GM18502 (cell line): ENCODE results near the gene TRIM9.

Experiments used
- ATAC-seq: cut with Tn5 transposase; IDR thresholded peaks from one replicate; pipeline ENCODE4 v1.9.1; 2021; ENCODE audit warnings: mild to moderate bottlenecking; ENCODE audit not compliant: unreplicated experiment, poor library complexity

Gene TRIM9

DNA sequence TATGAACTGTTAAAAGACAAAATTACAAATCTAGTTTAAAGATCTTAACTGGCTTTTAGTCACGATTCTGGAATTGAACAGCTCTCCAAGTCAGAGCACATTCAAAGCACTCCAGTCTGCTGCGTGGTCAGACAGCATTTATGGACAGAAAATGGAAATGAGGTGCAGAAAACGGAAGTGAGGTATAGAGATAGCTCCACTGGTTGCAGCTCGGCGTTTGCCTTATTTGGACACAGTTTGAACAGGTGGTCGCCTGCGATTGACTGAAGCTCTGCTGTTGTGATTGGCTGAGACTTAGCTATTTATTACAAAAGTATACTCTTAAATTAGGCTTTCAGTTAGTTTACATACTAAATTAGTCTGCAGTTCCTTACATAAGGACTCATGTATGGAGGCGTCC, 28.3 kb downstream of the TRIM9 start:
- ATAC-seq = no peak

DNA sequence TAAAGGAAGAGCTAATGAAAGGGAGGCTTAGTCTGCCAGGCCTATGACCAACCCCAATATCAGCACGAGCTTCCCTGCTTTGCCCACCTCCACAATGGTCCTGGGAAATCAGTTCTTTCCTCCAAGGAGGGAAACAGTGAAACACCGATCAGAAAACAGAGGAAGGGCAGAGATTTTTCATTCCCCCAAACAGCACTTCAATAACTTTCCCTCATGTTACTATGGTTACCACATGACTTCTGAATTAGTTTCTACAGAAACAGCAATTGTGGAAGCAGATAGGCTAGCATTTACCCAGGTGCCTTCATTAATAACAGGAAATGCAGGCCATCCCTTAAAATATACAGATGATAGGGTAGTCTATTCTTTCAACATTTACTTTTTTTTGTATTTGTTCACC, 35.9 kb downstream of the TRIM9 start:
- no peak for ATAC-seq

DNA sequence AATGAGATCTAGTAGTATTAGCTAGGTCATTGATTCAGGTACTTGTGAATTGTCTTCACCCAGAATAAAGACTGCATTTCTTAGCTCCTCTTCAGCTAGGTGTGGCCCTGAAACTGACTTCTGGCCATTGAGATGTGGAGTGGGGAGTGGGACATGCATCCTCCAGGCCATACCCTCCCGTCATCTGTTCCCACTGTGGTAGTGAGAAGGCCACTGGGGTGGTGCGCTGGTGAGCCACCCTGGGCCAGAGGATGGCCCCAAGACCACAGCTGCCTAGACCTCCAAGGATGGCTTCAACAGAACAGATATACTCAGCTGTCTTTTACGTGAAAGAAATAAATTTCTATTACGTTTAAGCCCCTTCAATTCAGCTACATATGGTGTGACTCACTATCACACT, 36.5 kb downstream of the TRIM9 start:
- ATAC-seq = no peak

DNA sequence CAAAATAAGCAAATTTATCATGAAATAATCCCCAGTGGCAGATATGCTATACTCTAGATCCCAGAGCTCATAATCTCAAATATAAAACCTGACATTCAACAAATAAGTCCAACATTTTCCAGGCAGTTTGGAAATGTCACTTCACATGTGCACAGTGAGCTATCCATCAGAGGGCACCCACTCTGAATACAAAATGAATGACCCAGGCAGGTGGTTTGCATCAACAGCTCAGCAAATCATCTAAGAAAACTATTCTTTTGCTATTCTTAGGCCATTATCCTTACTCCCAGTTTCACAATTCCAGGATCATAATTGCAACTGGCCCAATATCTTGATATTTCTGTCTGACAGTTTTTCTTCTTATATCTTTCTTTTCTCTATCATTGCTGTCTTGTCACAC, 38.5 kb downstream of the TRIM9 start:
- no peak for ATAC-seq

DNA sequence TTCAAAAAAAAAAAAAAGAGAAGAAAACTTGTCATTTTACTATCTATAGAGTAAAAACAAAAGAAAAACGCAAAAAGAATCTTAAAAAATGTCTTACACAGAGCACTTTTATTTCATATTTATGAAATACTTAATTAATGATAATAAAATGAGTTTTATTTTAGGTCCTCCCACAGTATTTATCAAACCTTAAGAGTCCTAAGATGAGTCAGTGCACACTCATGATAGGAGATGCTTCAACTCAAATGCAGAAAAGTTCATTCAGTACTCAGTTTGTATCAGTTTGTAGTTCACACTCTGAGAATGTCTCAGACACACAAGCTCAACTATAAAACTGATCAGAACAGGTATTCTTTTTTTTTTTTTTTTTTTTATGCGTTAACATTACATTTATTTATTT, 41.7 kb downstream of the TRIM9 start:
- no peak for ATAC-seq

DNA sequence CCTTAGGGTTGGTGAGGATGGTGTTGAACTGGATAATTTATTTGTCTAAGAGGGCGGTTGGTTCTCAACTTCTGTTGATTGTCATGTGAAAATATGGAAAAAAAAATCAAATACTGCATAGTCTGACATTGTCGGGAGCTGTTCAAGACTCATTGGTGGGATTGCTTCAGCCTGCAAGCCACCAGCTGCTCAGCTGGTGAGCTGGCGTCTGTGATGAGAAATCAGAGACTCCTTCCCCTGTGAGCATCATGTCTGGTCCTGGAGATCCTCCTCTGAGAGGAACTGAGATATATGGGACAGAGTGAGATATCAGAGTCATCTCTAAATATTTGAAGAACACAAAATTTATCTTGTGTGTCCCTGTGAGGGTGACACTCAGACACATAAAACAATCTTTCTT, 49.9 kb downstream of the TRIM9 start:
- ATAC-seq = no peak

DNA sequence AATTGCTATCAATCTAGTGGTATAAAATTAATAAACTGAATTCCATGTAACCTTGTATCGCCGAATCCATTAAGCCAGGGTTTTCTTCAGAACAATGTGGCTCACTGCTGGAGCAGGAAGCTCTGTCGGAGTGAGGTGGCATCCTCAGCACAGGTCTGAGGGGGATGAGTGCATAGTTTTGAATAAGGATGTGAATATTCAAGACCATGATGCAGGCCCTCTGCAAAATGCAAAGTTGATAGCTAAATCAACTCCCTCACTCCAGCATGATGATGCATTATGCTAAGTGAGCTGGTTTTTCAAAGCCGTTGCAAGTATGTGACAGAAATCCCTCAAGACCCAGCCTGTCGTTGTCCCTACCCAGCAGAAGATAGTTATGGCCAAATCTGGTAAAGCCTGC, 53.0 kb downstream of the TRIM9 start:
- ATAC-seq = no peak

DNA sequence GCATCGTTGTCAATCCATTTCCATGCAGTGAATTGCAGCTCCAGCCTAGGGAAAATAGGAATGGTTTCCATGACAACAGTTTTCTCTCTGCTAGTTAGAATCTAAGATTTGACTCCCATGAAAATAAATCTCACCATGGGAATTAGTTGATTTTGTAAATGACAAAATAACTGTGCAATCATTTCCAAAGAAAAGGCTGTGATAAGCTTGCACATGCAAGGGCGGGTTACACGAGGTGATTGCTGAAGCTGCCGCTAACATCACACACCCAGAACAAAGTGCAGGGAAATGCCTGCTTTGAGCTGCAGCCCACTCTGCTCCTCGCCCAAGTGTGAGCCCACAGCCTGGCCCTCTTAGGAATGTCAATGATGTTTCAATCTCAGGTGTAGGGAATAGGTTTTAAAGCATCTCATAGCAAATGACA, 53.8 kb downstream of the TRIM9 start:
- no peak for ATAC-seq

DNA sequence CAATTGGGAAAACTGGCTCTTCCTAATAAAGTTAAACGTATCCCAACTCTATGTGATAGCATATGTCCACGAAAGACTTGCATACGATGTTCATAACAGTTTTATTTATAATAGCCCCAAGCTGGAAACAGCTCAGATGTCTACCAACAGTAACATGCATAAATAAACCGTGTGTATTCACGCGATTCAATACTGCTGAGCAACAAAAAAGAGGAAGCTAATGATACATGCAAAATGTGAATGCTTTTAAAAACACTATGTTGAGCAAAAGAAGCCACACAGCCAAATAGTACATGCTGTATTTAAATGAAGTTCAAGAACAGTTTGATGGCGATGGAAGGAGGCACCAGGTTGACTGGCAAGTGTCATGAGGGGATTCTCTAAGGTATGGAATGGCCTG, 55.7 kb downstream of the TRIM9 start:
- no peak for ATAC-seq

DNA sequence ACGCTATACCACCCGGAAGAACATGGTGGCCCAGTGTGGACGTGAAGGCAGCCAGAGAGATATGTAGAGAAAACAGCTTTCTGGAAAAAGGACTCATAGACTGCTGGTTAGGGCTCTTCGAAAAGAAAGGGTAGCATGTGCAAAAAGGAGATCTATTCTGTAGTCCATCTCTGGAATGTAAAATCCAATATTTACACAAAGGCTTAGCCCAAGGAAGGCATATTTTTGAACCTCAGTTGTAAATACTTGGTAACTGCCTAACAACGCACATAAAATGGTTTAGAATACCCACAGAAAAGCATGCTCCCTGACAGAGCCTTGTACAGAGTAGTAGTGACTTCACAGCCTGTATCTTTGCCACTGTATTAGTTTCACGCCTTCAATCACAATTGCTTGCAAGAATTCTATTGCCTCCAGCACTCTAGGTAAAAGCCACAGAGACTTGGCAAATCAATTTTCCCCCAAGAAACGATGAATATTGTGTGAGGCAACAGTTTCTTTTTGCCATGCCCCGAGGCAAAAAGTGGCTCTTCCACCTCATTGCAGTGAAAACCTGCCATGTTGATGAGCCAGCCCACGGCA, 59.2 kb downstream of the TRIM9 start:
- no peak for ATAC-seq

DNA sequence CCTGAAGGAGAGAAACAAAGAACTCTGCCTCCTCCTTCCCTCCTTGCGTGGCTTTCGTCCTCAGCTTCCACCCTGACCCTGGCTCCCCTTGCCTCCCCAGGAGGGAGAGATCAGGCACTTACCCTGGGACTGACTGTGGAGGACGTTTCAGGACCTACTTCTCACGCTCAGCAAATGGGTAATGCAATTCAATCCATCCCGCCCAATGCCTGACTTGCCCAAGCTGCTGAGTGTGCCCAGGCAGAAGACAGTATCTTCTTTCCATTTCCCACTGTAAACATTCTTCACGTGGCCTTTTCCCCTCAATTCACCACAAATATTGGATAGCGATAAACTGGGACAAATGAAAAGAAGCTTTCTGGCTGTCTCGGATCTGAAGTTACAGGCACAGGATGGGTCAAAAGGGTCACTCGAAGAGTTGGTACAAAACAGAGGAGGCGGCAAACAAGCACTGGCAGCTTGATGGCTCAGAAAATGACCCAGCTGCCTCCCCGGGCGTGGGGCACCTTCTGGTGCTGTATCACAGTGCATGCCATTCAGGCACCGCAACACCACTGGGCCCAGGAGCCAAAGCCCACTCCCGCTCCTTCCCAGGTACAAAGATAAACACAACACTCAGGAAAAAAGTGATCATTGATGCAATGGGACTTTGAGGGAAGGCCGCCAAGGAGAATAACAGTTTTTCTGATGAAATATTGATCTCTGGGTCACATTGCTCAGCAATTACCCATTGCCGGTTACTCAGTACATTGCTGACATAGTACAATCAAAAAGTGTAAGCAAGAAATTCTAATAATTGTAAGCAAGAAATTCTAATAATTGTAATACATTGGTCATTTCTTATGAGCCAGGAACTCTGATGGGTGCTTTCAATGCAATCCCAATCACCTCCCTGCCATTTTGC, 65.8 kb downstream of the TRIM9 start:
- no peak for ATAC-seq

DNA sequence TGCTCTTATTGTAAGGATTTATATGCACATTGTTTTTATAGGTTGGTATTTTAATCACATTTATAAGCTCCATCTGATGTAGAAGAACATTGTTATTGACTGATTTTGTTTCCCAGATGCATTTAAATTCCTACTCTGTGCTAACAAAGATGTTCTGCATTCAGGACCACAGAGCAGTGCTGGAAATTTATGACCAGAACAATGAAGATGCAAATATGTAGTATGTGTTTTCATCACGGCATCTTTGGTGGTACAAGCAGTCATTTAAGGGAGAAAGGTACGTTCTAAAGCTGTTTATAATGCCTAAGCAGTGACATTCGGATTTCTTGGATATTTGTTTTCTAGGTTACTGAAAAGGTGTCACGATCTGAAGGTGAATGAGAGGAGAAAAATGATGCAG, 66.5 kb downstream of the TRIM9 start:
- no peak for ATAC-seq

DNA sequence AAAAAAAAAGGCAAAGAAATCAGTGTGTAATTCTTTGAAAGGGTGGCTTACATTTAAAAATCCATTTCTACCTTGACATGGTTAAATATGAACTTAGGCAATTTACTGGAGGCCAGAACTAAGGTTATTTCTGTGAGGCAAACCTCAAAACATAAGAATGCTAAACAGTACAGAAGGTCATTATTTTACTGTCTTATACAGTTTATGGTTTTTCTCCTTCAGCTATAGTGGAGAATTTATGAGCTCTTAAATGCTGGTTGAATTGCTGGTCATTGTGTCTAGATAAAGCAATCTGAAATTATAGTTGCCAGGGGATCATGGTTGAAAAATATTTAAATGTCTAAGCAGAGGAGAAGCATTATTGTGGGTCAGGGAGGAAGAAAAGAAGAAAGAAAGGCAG, 70.5 kb downstream of the TRIM9 start:
- ATAC-seq = no peak

DNA sequence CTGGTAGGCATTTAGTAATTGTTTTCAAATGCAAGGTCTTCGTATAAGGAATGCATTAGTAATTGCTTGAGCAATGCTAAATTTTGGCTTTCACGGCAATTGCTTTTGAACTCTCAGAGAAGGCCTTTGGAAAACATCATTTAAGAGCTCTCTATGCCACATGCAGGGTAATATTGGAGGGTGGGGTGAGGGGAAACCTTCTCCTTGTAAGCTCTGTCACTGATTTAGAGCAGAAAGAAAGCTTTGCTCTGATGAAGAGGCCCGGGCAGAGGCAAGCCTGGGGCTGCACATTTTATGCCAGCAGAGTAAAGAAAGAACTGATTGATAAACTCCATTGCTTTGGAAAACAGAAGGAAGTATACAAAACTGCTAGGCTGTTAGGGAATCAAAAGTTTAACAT, 70.9 kb downstream of the TRIM9 start:
- no peak for ATAC-seq

DNA sequence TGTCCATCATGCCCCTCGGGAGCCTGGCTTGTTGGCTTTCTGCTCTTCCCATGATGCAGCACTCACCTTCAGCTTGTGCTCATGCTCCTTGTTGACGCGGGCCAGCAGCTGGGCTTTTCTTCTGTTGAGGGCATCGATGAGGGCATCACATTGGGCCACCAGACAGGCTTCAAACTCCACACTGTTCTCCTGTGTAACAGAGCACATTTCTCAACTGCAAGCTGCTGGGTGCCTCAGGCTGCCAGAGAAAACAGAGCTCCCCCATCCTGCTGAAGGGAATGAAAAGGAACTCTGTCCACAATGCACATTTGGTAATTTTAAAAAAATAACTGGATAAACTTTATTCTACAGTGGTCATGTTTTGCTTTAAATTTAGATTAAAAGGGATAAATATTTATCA, 72.1 kb downstream of the TRIM9 start:
- no peak for ATAC-seq

DNA sequence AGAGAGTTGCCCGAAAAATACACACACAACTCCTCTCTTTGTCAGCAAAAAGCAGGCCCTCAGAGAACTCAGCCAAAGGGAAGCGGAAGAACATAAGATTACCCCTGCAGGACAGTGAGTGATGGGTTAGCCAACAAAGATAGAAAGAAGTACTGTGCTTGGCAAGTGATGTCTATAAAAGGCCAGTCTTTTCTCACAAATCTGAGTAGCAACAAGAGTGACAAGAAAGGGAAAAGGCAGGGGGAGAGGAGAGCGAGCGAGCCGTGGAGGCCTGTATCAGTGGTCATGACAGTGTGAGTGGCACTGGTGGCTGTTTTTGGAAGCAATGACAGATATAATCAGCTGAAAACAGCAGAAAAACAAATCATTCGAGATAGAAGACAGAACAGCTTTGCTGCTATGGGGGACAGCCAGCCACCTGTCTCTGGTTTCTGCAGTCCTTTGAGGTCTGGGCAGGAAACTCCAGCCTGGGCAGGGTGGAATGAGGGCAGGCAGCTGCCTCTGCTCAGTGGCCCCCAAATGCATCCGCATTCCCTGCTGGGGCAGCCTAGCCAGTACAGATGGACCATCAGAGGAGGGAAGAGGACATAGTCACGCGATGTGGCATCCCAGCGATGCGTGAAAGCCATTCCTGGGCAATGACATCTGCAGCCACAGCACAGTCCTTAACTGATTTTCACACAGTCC, 74.7 kb downstream of the TRIM9 start:
- no peak for ATAC-seq

DNA sequence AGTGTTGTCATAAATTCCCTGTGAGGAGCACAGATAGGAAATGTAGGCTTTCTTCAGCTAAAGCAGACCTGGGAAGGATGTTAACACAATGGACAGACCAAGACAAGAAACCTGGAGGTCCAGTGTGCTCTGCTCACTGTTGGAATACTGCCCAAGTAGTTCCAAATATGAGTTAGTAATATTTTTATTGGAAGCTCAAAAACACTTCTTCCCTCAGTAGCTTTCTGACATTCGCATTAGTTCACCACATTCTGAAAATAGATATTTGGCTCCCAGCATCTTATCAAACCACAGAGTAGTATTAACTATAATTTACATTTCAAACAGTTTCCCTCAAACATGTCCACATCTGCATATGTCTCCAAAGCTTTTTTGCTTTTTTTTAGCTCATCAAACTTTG, 75.8 kb downstream of the TRIM9 start:
- no peak for ATAC-seq

DNA sequence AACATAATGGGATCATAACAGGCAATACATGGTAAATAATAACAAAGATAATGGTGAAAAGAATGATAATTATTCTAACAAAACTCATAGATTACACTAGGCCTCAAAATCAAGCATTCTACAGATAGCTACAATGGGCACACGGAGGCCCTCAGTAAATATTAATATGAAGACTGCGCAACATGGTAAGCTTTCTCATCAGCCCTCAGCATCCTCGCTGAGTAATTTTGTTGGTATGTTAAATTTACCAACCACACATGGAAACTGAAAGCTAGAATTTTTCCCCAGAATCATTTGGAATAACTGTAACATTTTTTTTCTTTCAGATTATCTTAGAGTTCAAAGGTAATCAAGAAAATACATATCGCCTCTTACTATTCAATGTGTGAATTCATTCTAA, 76.4 kb downstream of the TRIM9 start:
- ATAC-seq = no peak

DNA sequence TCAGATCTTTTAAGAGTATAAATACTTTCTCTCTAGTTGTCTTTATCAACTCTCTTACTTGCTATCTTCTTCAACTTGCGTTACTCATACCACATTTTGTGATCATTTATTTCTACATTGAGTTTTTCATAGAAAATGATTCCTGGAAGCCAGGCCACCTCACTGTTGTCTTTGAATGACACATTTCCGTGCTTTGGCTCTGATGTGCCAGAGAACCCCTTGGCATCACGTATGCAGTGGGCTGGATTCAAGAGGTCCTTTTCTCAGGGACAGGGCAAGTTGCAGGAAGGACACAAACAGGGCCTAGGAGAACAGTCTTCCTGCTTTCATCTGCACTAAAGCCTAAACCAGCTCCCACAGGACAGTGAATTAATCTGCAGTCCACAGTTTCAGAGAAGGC, 80.3 kb downstream of the TRIM9 start:
- no peak for ATAC-seq

DNA sequence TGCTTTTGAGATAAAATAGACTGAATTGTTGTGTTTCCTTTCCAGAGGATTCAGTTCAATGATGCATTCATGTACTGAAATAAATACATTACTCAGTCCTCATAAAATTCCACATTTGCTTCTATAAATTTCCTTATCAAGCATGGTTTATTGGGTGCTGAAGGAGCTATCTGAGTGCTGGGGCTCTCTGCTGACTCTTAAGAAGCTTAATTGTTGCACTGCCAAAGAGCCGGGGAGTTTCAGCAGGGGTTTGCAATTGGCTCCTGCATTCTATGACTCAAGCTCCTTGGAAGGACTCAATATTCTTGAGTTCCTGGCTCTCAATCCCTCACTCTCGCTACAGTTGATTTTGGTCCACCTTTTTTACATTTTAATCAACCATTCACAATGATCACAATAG, 80.8 kb downstream of the TRIM9 start:
- no peak for ATAC-seq

DNA sequence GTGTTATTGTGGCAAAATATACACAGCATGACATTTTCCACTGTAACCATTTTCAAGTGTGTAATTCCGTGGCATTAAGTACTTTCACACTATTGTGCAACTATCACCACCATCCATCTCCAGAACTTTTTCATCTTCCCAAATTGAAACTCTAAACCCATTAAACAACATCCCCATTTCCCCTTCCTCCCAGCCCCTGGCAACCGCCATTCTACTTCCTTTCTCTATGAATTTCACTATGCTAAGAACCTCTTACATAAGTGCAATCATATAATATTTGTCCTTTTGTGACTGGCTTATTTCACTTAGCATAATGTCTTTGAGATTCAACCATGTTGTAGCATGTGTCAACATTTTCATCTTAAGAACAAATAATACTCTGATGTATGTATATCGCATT, 82.8 kb downstream of the TRIM9 start:
- ATAC-seq = no peak

DNA sequence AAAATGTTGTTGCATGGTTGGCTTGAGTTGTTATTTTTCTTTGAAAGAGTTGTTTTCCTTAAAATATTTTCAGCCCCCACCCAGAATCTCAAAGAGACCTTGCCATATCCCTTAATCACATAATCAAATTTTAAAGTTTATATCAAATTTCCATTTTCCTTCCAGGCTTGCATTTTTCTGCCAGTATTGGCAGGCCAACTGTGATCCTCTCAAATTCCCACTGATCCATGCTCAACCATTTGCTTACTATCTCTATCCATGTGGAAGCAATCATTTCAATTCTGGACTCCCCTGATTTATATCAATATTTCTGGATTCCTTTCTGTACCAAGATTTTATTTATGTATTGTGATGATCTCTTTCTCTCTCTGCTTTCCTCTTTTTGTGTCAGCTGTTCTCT, 86.5 kb downstream of the TRIM9 start:
- ATAC-seq = no peak
